Neural progenitor cell (in vitro differentiated cells): Measurements from ENCODE around the gene SF3B6.

Experiments
- CTCF ChIP-seq: fragments of 200-600 bp; sonication (generic); IDR thresholded peaks from 2 replicates; pipeline ENCODE4 v1.5.1; 2017; ENCODE audit warnings: antibody characterized with exemption, mild to moderate bottlenecking
- EZH2 ChIP-seq: fragments of 200-600 bp; sonication (generic); IDR thresholded peaks from 2 replicates; pipeline ENCODE4 v1.6.1; 2017; ENCODE audit warnings: antibody characterized with exemption, mild to moderate bottlenecking, moderate library complexity
- EZH2phosphoT487 ChIP-seq: fragments of 200-600 bp; sonication (generic); IDR thresholded peaks from 2 replicates; pipeline ENCODE4 v1.6.1; 2017; ENCODE audit warnings: antibody characterized with exemption

- no peak for TF ChIP-seq CTCF
- TF ChIP-seq EZH2, result no peak
- no peak for TF ChIP-seq EZH2phosphoT487
Measured at GRCh38 chr2:24087032-24087431, 10.9 kb upstream of the SF3B6 start.
